Trophoblast cell (in vitro differentiated cells and primary cell): ENCODE results near the gene ATP10B.

Source experiments
- DNase-seq, 2 donors: peaks; one replicate each; pipeline ENCODE4 v3.0.0-alpha.2; 2016
- H2AFZ ChIP-seq: 2 replicates; pipeline ENCODE4 v1.6.1; 2013; ENCODE audit warnings: low read length, moderate library complexity, mild to moderate bottlenecking; ENCODE audit not compliant: insufficient read depth, poor library complexity
- H2AK5ac ChIP-seq: 2 replicates; pipeline ENCODE4 v1.6.1; 2013; ENCODE audit warnings: mild to moderate bottlenecking, low read length
- H2BK120ac ChIP-seq: 2 replicates; pipeline ENCODE4 v1.6.1; 2013; ENCODE audit warnings: low read length, mild to moderate bottlenecking, moderate library complexity; ENCODE audit not compliant: insufficient read depth, poor library complexity
- H2BK12ac ChIP-seq: 2 replicates; pipeline ENCODE4 v1.6.1; 2013; ENCODE audit warnings: mild to moderate bottlenecking, low read length, moderate library complexity
- H2BK5ac ChIP-seq: 2 replicates; pipeline ENCODE4 v1.6.1; 2013; ENCODE audit warnings: low read length, low read depth, moderate library complexity, mild to moderate bottlenecking; ENCODE audit not compliant: poor library complexity
- H3K14ac ChIP-seq: 2 replicates; pipeline ENCODE4 v1.6.1; 2013; ENCODE audit warnings: mild to moderate bottlenecking, low read length
- H3K18ac ChIP-seq: 2 replicates; pipeline ENCODE4 v1.6.1; 2013; ENCODE audit warnings: mild to moderate bottlenecking, low read length
- H3K23ac ChIP-seq: 2 replicates; pipeline ENCODE4 v1.6.1; 2013; ENCODE audit warnings: low read length
- H3K27ac ChIP-seq: 2 replicates; pipeline ENCODE4 v1.5.1; 2013; ENCODE audit warnings: low read depth, mild to moderate bottlenecking, inconsistent platforms, low read length, moderate library complexity
- H3K27me3 ChIP-seq: 2 replicates; pipeline ENCODE4 v1.6.1; 2013; ENCODE audit warnings: inconsistent platforms, mild to moderate bottlenecking, low read length, moderate library complexity; ENCODE audit not compliant: insufficient read depth
- H3K36me3 ChIP-seq, 2 experiments: 1 replicate in 1 of 2; 2 replicates in 1 of 2; pipeline ENCODE4 v1.6.1; 2013; ENCODE audit warnings: low read length in 2 of 2, mild to moderate bottlenecking in 2 of 2, moderate library complexity in 1 of 2; ENCODE audit not compliant: insufficient read depth in 2 of 2, control insufficient read depth in 1 of 2
- H3K4ac ChIP-seq: 2 replicates; pipeline ENCODE4 v1.6.1; 2013; ENCODE audit warnings: low read depth, mild to moderate bottlenecking, low read length, moderate library complexity
- H3K4me1 ChIP-seq, 2 experiments: 1 replicate in 1 of 2; 2 replicates in 1 of 2; pipeline ENCODE4 v1.6.1; 2013; ENCODE audit warnings: low read length in 2 of 2, mild to moderate bottlenecking in 2 of 2, moderate library complexity in 1 of 2; ENCODE audit not compliant: insufficient read depth in 2 of 2, control insufficient read depth in 1 of 2
- H3K4me2 ChIP-seq: 2 replicates; pipeline ENCODE4 v1.6.1; 2013; ENCODE audit warnings: inconsistent platforms, mild to moderate bottlenecking, low read length, moderate library complexity
- H3K4me3 ChIP-seq: 2 replicates; pipeline ENCODE4 v1.5.1; 2013; ENCODE audit warnings: mild to moderate bottlenecking, low read depth, low read length, inconsistent platforms
- H3K79me1 ChIP-seq: one replicate; pipeline ENCODE4 v1.6.1; 2013; ENCODE audit warnings: low read length
- H3K79me2 ChIP-seq: 2 replicates; pipeline ENCODE4 v1.6.1; 2013; ENCODE audit warnings: low read length, mild to moderate bottlenecking; ENCODE audit not compliant: control insufficient read depth, insufficient read depth, poor library complexity
- H3K9ac ChIP-seq: 2 replicates; pipeline ENCODE4 v1.6.1; 2013; ENCODE audit warnings: mild to moderate bottlenecking, low read length
- H3K9me3 ChIP-seq: 2 replicates; pipeline ENCODE4 v1.6.1; 2013; ENCODE audit warnings: low read depth, mild to moderate bottlenecking, control low read depth, inconsistent platforms, low read length; ENCODE audit not compliant: insufficient read depth
- H4K12ac ChIP-seq: 2 replicates; pipeline ENCODE4 v1.6.1; 2013; ENCODE audit warnings: low read depth, mild to moderate bottlenecking, low read length, moderate library complexity
- H4K8ac ChIP-seq: 2 replicates; pipeline ENCODE4 v1.6.1; 2013; ENCODE audit warnings: low read depth, mild to moderate bottlenecking, low read length, moderate library complexity
- H4K91ac ChIP-seq: one replicate; pipeline ENCODE4 v1.6.1; 2013; ENCODE audit warnings: low read depth, mild to moderate bottlenecking, low read length, moderate library complexity
- WGBS: extraction: QIAGEN DNeasy Blood & Tissue Kit; methylation state at CpG from one replicate; pipeline ENCODE4 v1.1.7; 2013; ENCODE audit warnings: missing lambda C conversion rate; ENCODE audit not compliant: insufficient read length, insufficient coverage; ENCODE audit errors: extremely low coverage; 5-methylcytosine and 5-hydroxymethylcytosine counted together

The ATP10B gene

DNA sequence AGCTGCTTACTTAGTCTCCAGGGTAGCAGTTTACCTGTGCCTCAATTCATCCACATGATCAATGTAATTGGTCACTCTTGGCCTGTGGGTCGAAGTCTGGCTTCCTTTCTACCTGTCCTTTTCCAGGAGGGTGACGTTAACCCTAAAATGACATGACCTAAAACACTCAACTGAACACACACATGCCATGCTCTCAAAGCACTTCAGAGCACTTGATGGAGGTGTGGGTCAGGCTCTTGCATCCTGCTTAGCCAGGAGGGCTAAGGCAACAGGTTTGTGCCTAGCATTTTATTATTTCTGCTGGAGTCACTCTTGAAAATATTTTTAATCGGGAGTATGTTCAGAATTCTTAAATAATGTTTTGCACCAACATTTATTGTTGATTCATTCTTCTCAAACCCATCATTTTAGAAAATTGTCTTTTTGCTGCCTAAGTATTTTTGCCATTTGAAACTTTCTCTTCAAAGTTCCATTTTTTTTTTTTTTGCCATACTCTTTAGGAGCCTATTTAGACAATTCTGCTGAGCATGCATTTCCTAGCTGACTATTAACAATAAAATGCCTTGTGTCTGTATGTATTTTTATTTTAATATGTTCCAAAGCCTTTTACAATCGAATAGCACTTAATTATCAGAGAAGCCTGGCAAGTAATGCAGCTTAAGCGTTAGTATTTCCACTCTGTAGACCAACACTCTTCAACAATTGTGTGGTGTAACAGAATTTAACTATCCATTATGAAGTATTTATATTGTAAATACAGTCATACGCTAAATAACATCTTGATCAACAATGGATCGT, 59.1 kb downstream of the ATP10B start:
- Histone ChIP-seq H3K9ac (no peak overlapping the region), H3K4me2 (no peak overlapping the region), H3K4me1 (peaks cover 0 to 3% of the 10 kb centered on the region in 2 experiments), H3K14ac (no peak overlapping the region), H3K79me1 (no peaks in the 10 kb centered on the region), H3K18ac (no peak overlapping the region), H2BK120ac (no peak overlapping the region), H3K36me3 (no peaks in the 10 kb centered on the region), H2AK5ac (no peak overlapping the region), H2AFZ (no peak overlapping the region), H3K4ac (no peak overlapping the region), H3K23ac (no peak overlapping the region), H4K8ac (no peak overlapping the region), H4K91ac (no peak overlapping the region), H4K12ac (no peak overlapping the region), H3K4me3 (no peak overlapping the region), H3K27me3 (no peaks in the 10 kb centered on the region), H2BK12ac (no peak overlapping the region), H2BK5ac (no peak overlapping the region), H3K9me3 (no peaks in the 10 kb centered on the region), H3K79me2 (no peaks in the 10 kb centered on the region), H3K27ac (no peak overlapping the region)
- no CpG with 5 or more reads among the region's 7 CpGs for WGBS
- no peak for DNase-seq

DNA sequence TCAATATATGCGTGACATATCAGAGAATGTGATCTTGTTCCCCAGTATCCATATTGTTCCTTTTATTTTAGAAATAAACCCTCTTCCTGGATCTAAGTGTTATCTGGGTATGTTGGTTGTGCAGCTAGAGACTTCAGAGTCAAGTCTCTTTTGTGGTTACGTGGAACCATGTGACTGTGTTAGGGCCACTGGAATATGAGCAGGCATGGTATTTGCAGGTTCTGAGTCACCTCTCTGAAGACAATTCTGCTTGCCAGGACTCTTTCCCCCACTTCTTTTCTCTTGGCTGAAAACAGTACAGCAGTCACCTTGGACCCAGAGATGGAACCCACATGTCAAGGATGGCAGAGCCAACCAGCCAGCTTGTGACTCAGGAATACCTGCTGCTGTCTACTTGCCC, 59.7 kb downstream of the ATP10B start:
- no peaks in the 10 kb centered on the region for H3K9me3 ChIP-seq
- H2BK12ac ChIP-seq, result no peak overlapping the region
- no peak overlapping the region for H4K12ac ChIP-seq
- no peak overlapping the region for H3K4me2 ChIP-seq
- no peaks in the 10 kb centered on the region for H3K36me3 ChIP-seq
- no peak overlapping the region for H3K27ac ChIP-seq
- H3K79me1 ChIP-seq, result no peaks in the 10 kb centered on the region
- no peak overlapping the region for H3K4me3 ChIP-seq
- H3K14ac ChIP-seq, result no peak overlapping the region
- peaks cover 0 to 3% of the 10 kb centered on the region in 2 experiments for H3K4me1 ChIP-seq
- H3K9ac ChIP-seq, result no peak overlapping the region
- H2BK120ac ChIP-seq, result no peak overlapping the region
- no peaks in the 10 kb centered on the region for H3K27me3 ChIP-seq
- no peak overlapping the region for H2AK5ac ChIP-seq
- no peak overlapping the region for H2AFZ ChIP-seq
- DNase-seq, result no peak
- no peak overlapping the region for H4K91ac ChIP-seq
- H2BK5ac ChIP-seq, result no peak overlapping the region
- H3K79me2 ChIP-seq, result no peaks in the 10 kb centered on the region
- no peak overlapping the region for H4K8ac ChIP-seq
- H3K23ac ChIP-seq, result no peak overlapping the region
- no peak overlapping the region for H3K4ac ChIP-seq
- WGBS, result no CpG with 5 or more reads among the region's 2 CpGs
- no peak overlapping the region for H3K18ac ChIP-seq

GRCh38 chr5:160789219-160789859, 62.7 kb downstream of the ATP10B start:
- no peak overlapping the region for H2AK5ac ChIP-seq
- no peak overlapping the region for H4K8ac ChIP-seq
- no peak overlapping the region for H3K9ac ChIP-seq
- no peak overlapping the region for H4K91ac ChIP-seq
- no peak overlapping the region for H3K23ac ChIP-seq
- WGBS, result no CpG with 5 or more reads among the region's 3 CpGs
- no peak overlapping the region for H3K4me3 ChIP-seq
- no peak overlapping the region for H3K18ac ChIP-seq
- H3K27me3 ChIP-seq, result no peaks in the 10 kb centered on the region
- no peak for DNase-seq
- no peaks in the 10 kb centered on the region for H3K36me3 ChIP-seq
- H2AFZ ChIP-seq, result no peak overlapping the region
- no peaks in the 10 kb centered on the region for H3K9me3 ChIP-seq
- no peak overlapping the region for H3K4me2 ChIP-seq
- no peak overlapping the region for H2BK12ac ChIP-seq
- H3K79me2 ChIP-seq, result no peaks in the 10 kb centered on the region
- no peak overlapping the region for H2BK120ac ChIP-seq
- H3K4me1 ChIP-seq, result peaks cover 2 to 3% of the 10 kb centered on the region in 2 experiments
- H2BK5ac ChIP-seq, result no peak overlapping the region
- H3K27ac ChIP-seq, result no peak overlapping the region
- no peak overlapping the region for H3K4ac ChIP-seq
- no peak overlapping the region for H3K14ac ChIP-seq
- no peak overlapping the region for H4K12ac ChIP-seq
- H3K79me1 ChIP-seq, result no peaks in the 10 kb centered on the region

DNA sequence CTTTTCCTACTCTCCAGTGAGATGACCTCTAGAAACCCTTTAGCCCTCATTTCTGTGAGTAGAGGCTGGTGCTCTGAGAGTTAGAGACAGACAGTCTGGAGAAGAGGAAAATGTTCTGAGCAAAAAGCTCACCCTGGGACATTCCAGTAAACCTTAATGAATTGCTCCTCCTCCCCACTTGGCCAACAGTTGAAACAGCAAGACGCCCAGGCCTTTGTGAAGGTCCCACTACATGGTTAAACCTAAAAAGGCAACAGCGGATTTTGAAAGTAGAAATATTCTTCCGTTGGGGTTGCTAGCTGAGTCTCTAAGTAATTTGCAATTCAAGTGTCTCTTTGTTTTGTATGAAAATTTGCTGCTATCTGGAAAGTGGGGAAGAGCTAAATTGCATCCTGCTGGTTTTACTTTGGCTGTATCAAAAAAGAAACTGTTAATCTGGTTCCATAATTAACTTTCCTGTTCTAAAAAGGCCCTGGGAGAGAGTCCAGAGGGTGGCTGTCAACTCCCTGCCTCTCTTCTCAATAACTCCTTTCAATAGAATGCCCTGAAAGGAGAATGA, 63.8 kb downstream of the ATP10B start:
- no peak overlapping the region for H2BK12ac ChIP-seq
- H3K4me3 ChIP-seq, result no peak overlapping the region
- H2AK5ac ChIP-seq, result no peak overlapping the region
- H3K4me2 ChIP-seq, result no peak overlapping the region
- DNase-seq, result no peak
- no peak overlapping the region for H3K14ac ChIP-seq
- no peak overlapping the region for H4K8ac ChIP-seq
- no peak overlapping the region for H3K9ac ChIP-seq
- no peaks in the 10 kb centered on the region for H3K36me3 ChIP-seq
- H4K12ac ChIP-seq, result no peak overlapping the region
- no peak overlapping the region for H3K18ac ChIP-seq
- H3K79me1 ChIP-seq, result no peaks in the 10 kb centered on the region
- no peaks in the 10 kb centered on the region for H3K79me2 ChIP-seq
- H2BK120ac ChIP-seq, result no peak overlapping the region
- no peaks in the 10 kb centered on the region for H3K27me3 ChIP-seq
- no peak overlapping the region for H4K91ac ChIP-seq
- H3K27ac ChIP-seq, result no peak overlapping the region
- no CpG with 5 or more reads among the region's 3 CpGs for WGBS
- H2AFZ ChIP-seq, result no peak overlapping the region
- H3K4ac ChIP-seq, result no peak overlapping the region
- no peak overlapping the region for H3K23ac ChIP-seq
- H3K4me1 ChIP-seq, result peaks cover 0 to 2% of the 10 kb centered on the region in 2 experiments
- no peak overlapping the region for H2BK5ac ChIP-seq
- H3K9me3 ChIP-seq, result no peaks in the 10 kb centered on the region
